Spleen (tissue), 11 donors: ENCODE results near the gene CDKL1. TPM values are rescaled to one million over a fixed set of nuclear protein-coding genes. Genes with fewer than 3 reads are reported as not detected.
A peak's percentile ranks its signal among the peaks of the same experiment; 100 is the strongest.

Experiments used
- DNase-seq: peaks from one replicate; pipeline ENCODE4 v3.0.0-alpha.2; 2020
- H3K27ac ChIP-seq, 8 donors: fragments of 200-600 bp; sonication (generic) in 7 of 8; 1 replicate in 4 of 8; 2 replicates in 4 of 8; pipeline versions ENCODE4 v1.5.0 to v1.8.0; 2016 to 2021; ENCODE audit warnings: inconsistent platforms in 4 of 8, mild to moderate bottlenecking in 4 of 8, moderate library complexity in 1 of 8
- H3K27me3 ChIP-seq, 7 donors: fragments of 200-600 bp; sonication (generic) in 6 of 7; replicated peaks in 1 of 7; 1 replicate in 4 of 7; 2 replicates in 3 of 7; pipeline versions ENCODE4 v1.5.0 to v1.8.0; 2016 to 2021; ENCODE audit warnings: inconsistent platforms in 3 of 7, mild to moderate bottlenecking in 1 of 7
- H3K36me3 ChIP-seq, 6 donors: fragments of 200-600 bp; sonication (generic) in 5 of 6; 1 replicate in 4 of 6; 2 replicates in 2 of 6; pipeline versions ENCODE4 v1.5.0 to v1.8.0; 2016 to 2021; ENCODE audit warnings: inconsistent platforms in 2 of 6
- H3K4me1 ChIP-seq, 6 donors: fragments of 200-600 bp; sonication (generic) in 5 of 6; 1 replicate in 3 of 6; 2 replicates in 3 of 6; pipeline versions ENCODE4 v1.5.0 to v1.8.0; 2016 to 2021; ENCODE audit warnings: inconsistent platforms in 3 of 6
- H3K4me3 ChIP-seq, 8 donors: fragments of 200-600 bp; sonication (generic) in 7 of 8; 1 replicate in 4 of 8; 2 replicates in 4 of 8; pipeline versions ENCODE4 v1.5.0 to v1.8.0; 2016 to 2021; ENCODE audit warnings: inconsistent platforms in 4 of 8, mild to moderate bottlenecking in 4 of 8, moderate library complexity in 2 of 8
- H3K9me3 ChIP-seq, 8 donors: fragments of 200-600 bp; sonication (generic) in 7 of 8; 1 replicate in 4 of 8; 2 replicates in 4 of 8; pipeline versions ENCODE4 v1.5.0 to v1.8.0; 2016 to 2021; ENCODE audit warnings: inconsistent platforms in 4 of 8
- CTCF ChIP-seq, 11 experiments: fragments of 200-600 bp in 7 of 11; fragments of 450-650 bp in 4 of 11; sonication (generic) in 4 of 11; IDR thresholded peaks in 8 of 11; conservative IDR thresholded peaks in 3 of 11; 1 replicate in 7 of 11; 2 replicates in 4 of 11; pipeline versions ENCODE4 v1.4.0 to v1.8.0; 2016 to 2021; ENCODE audit warnings: antibody characterized with exemption in 11 of 11, inconsistent platforms in 4 of 11, mild to moderate bottlenecking in 1 of 11
- POLR2A ChIP-seq, 3 donors: fragments of 450-650 bp; IDR thresholded peaks; one replicate each; pipeline ENCODE4 v1.5.1; 2017; ENCODE audit warnings: antibody characterized with exemption in 3 of 3, mild to moderate bottlenecking in 1 of 3
- POLR2AphosphoS5 ChIP-seq, 3 donors: sonication (generic); formaldehyde crosslinking; IDR thresholded peaks; one replicate each; pipeline ENCODE4 v1.5.1; 2017; ENCODE audit warnings: antibody characterized with exemption in 3 of 3
- WGBS, 5 donors: extraction: QIAGEN DNeasy Blood & Tissue Kit in 3 of 5; methylation state at CpG; one replicate each; pipeline versions ENCODE4 v1.1.5 to v1.1.7; 2013 to 2018; 5-methylcytosine and 5-hydroxymethylcytosine counted together
- intact Hi-C: fragments of 100-400 bp; cut with DNase I; formaldehyde crosslinking; loops from one replicate; pipeline ENCODE4 v1.15.0; 2023; ENCODE audit warnings: low total_unique reads
- polyA plus RNA-seq, 3 donors: library from polyadenylated mRNA; stranded (reverse); fragments of 200-250 nt; gene quantifications; one replicate each; pipeline ENCODE4 v1.2.1, GENCODE V29; 2013
- total RNA-seq, 7 donors: library from RNA; depleted of rRNA in 3 of 7; stranded (reverse); fragments of >200 nt in 3 of 7; fragmentation: NEBNext Ultra II Directional in 4 of 7; extraction: Animal tissue kit (Norgen Biotek cat#: 25700) in 4 of 7; gene quantifications; one replicate each; pipeline versions ENCODE4 v1.1.0 to v1.2.1, GENCODE V29; 2016 to 2021
- donor health status: healthy with polysubstance abuse.
- donor health status: DM: no; HTN: no; CAD: no; lungs with moderate emphysema.
- donor health status: DM: no; HTN: no; CAD: no.
- donor health status: Bipolar disorder and iron deficiency.
- donor health status: healthy.
- donor health status: DM: no; HTN: no; CAD: no.
- donor health status: DM: yes; HTN: yes; CAD: no.

Gene CDKL1
- total and polyA plus RNA-seq, 10 donors, result 1.7 to 310 (median 17.6) TPM

GRCh38 chr14:50355692-50356091 lies 41.0 kb downstream of the CDKL1 start:
- no peak for TF ChIP-seq POLR2AphosphoS5 (IDR thresholded peaks at IDR 0.05)
- no peak for TF ChIP-seq CTCF (IDR thresholded peaks at IDR 0.05 in 8 of 11, conservative IDR thresholded peaks at IDR 0.05 in 3 of 11)
- TF ChIP-seq POLR2A (IDR thresholded peaks at IDR 0.05), result no peak
- intact Hi-C loops, result no loop called here

GRCh38 chr14:50354527-50354926 lies 42.2 kb downstream of the CDKL1 start:
- H3K4me1 ChIP-seq, result peaks cover 0 to 7% (median 0%) of the 10 kb centered on the region in 6 donors
- TF ChIP-seq CTCF (IDR thresholded peaks at IDR 0.05 in 8 of 11, conservative IDR thresholded peaks at IDR 0.05 in 3 of 11), result no peak
- no peak for TF ChIP-seq POLR2A (IDR thresholded peaks at IDR 0.05)
- no peak for TF ChIP-seq POLR2AphosphoS5 (IDR thresholded peaks at IDR 0.05)
- no peaks in the 10 kb centered on the region for H3K27me3 ChIP-seq
- intact Hi-C loops, result no loop called here
- no peak overlapping the region for H3K27ac ChIP-seq
- 2 to 79% (median 40%) methylated on average over 1 of the region's 1 CpG for WGBS, 5 donors
- no peaks in the 10 kb centered on the region for H3K9me3 ChIP-seq
- H3K4me3 ChIP-seq, result no peak overlapping the region
- peaks cover 0 to 37% (median 7%) of the 10 kb centered on the region in 6 donors for H3K36me3 ChIP-seq
- no peak for DNase-seq

More at GRCh38 chr14:50355692-50356091, 41.0 kb downstream of the CDKL1 start:
- 91 to 100% (median 94%) methylated on average over 1 of the region's 1 CpG for WGBS, 5 donors
- Histone ChIP-seq H3K27ac (peak overlapping the region in 1 of 8 donors; percentile 8), H3K36me3 (peaks cover 0 to 37% (median 7%) of the 10 kb centered on the region in 6 donors), H3K4me3 (no peak overlapping the region), H3K9me3 (no peaks in the 10 kb centered on the region), H3K27me3 (no peaks in the 10 kb centered on the region), H3K4me1 (peaks cover 0 to 7% (median 0%) of the 10 kb centered on the region in 6 donors)
- DNase-seq, result no peak

- Histone ChIP-seq H3K9me3 (no peaks in the 10 kb centered on the region), H3K4me1 (peaks cover 0 to 12% (median 0%) of the 10 kb centered on the region in 6 donors), H3K27ac (no peak overlapping the region), H3K36me3 (peaks cover 0 to 29% (median 6%) of the 10 kb centered on the region in 6 donors), H3K4me3 (no peak overlapping the region), H3K27me3 (no peaks in the 10 kb centered on the region)
- no peak for DNase-seq
- intact Hi-C loops, result no loop called here
- no peak for TF ChIP-seq CTCF (IDR thresholded peaks at IDR 0.05 in 8 of 11, conservative IDR thresholded peaks at IDR 0.05 in 3 of 11)
- no peak for TF ChIP-seq POLR2A (IDR thresholded peaks at IDR 0.05)
- TF ChIP-seq POLR2AphosphoS5 (IDR thresholded peaks at IDR 0.05), result no peak
- 84 to 95% (median 91%) methylated on average over 4 of the region's 4 CpGs for WGBS, 5 donors
Observed at GRCh38 chr14:50353126-50353525, 43.6 kb downstream of the CDKL1 start.

GRCh38 chr14:50352584-50352983 lies 44.1 kb downstream of the CDKL1 start:
- H3K4me3 ChIP-seq, result no peak overlapping the region
- no peaks in the 10 kb centered on the region for H3K27me3 ChIP-seq
- 82 to 98% (median 92%) methylated on average over 4 of the region's 4 CpGs for WGBS, 5 donors
- TF ChIP-seq CTCF (IDR thresholded peaks at IDR 0.05 in 8 of 11, conservative IDR thresholded peaks at IDR 0.05 in 3 of 11) (no peak), POLR2A (IDR thresholded peaks at IDR 0.05) (no peak), POLR2AphosphoS5 (IDR thresholded peaks at IDR 0.05) (no peak)
- intact Hi-C loops, result no loop called here
- H3K9me3 ChIP-seq, result no peaks in the 10 kb centered on the region
- peaks cover 0 to 17% (median 5%) of the 10 kb centered on the region in 6 donors for H3K4me1 ChIP-seq
- no peak for DNase-seq
- no peak overlapping the region for H3K27ac ChIP-seq
- H3K36me3 ChIP-seq, result peaks cover 0 to 23% (median 4%) of the 10 kb centered on the region in 6 donors
